ENCODE measurements around the gene CDKN1A.

The CDKN1A gene

GRCh38 chr6:36691011-36691410, 12.5 kb downstream of the CDKN1A start:
- no peak overlapping the region for H3K27ac ChIP-seq (ENCODE audit: low read length)
- H3F3A ChIP-seq (ENCODE audit: insufficient read depth, low read length): no peaks in the 10 kb centered on the region
- no peaks in the 10 kb centered on the region for H3K4me1 ChIP-seq (ENCODE audit: low read length)
- no peaks in the 10 kb centered on the region for H4K20me1 ChIP-seq (ENCODE audit: insufficient read depth, low read length)
- no peaks in the 10 kb centered on the region for H3K9me2 ChIP-seq (replicated peaks; ENCODE audit: insufficient read depth, low read length)
- no peaks in the 10 kb centered on the region for H3K9me3 ChIP-seq (replicated peaks; ENCODE audit: insufficient read depth, low read length)
- H3K27me3 ChIP-seq (replicated peaks; ENCODE audit: insufficient read depth, low read length): no peaks in the 10 kb centered on the region
- H3K4me2 ChIP-seq (ENCODE audit: low read depth, low read length): no peak overlapping the region
- H2AFZ ChIP-seq (ENCODE audit: low read length): no peak overlapping the region
- DNase-seq: no peak
- TF ChIP-seq, protein P1, sequence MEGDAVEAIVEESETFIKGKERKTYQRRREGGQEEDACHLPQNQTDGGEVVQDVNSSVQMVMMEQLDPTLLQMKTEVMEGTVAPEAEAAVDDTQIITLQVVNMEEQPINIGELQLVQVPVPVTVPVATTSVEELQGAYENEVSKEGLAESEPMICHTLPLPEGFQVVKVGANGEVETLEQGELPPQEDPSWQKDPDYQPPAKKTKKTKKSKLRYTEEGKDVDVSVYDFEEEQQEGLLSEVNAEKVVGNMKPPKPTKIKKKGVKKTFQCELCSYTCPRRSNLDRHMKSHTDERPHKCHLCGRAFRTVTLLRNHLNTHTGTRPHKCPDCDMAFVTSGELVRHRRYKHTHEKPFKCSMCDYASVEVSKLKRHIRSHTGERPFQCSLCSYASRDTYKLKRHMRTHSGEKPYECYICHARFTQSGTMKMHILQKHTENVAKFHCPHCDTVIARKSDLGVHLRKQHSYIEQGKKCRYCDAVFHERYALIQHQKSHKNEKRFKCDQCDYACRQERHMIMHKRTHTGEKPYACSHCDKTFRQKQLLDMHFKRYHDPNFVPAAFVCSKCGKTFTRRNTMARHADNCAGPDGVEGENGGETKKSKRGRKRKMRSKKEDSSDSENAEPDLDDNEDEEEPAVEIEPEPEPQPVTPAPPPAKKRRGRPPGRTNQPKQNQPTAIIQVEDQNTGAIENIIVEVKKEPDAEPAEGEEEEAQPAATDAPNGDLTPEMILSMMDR (IDR thresholded peaks at IDR 0.05; ENCODE audit: low read length): no peak
- TF ChIP-seq EZH2 (optimal IDR thresholded peaks at IDR 0.05; ENCODE audit: low read depth, low read length): no peak
- no peak overlapping the region for H3K4me3 ChIP-seq (ENCODE audit: low read length)
- no peaks in the 10 kb centered on the region for H3K36me3 ChIP-seq (replicated peaks; ENCODE audit: insufficient read depth, low read length)
- no peaks in the 10 kb centered on the region for H3K79me2 ChIP-seq (ENCODE audit: low read length)
- H3K9ac ChIP-seq (ENCODE audit: low read length): no peak overlapping the region

DNA sequence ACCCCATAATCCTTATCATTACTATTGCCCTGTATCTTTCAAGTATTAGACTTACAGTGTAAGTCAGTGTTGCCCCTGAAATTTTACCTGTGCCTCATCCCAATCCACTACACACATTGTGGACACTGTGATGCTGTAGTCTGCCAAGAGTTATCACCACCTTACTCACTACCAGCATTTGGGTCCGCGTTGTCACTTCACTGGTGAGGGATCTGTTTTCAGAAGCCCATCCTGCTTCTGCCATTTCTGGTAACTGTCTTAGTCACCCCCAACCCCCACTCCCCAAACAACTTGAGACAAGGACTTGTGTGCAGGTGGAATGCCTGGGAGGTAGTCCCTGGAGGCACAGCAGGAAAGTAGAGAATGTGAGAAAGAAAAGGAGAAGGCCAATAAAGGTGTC, 13.1 kb downstream of the CDKN1A start:
- no peaks in the 10 kb centered on the region for H4K20me1 ChIP-seq (ENCODE audit: insufficient read depth, low read length)
- H3K79me2 ChIP-seq (ENCODE audit: low read length): no peaks in the 10 kb centered on the region
- H3K4me1 ChIP-seq (ENCODE audit: low read length): no peaks in the 10 kb centered on the region
- H2AFZ ChIP-seq (ENCODE audit: low read length): no peak overlapping the region
- H3K9ac ChIP-seq (ENCODE audit: low read length): no peak overlapping the region
- no peaks in the 10 kb centered on the region for H3K27me3 ChIP-seq (replicated peaks; ENCODE audit: insufficient read depth, low read length)
- no peaks in the 10 kb centered on the region for H3K9me3 ChIP-seq (replicated peaks; ENCODE audit: insufficient read depth, low read length)
- H3K27ac ChIP-seq (ENCODE audit: low read length): no peak overlapping the region
- H3K4me3 ChIP-seq (ENCODE audit: low read length): no peak overlapping the region
- H3F3A ChIP-seq (ENCODE audit: insufficient read depth, low read length): no peaks in the 10 kb centered on the region
- no peaks in the 10 kb centered on the region for H3K36me3 ChIP-seq (replicated peaks; ENCODE audit: insufficient read depth, low read length)
- H3K4me2 ChIP-seq (ENCODE audit: low read depth, low read length): no peak overlapping the region
- TF ChIP-seq EZH2phosphoT487 (IDR thresholded peaks at IDR 0.05; ENCODE audit: low read length): no peak
- no peak for TF ChIP-seq EZH2 (optimal IDR thresholded peaks at IDR 0.05; ENCODE audit: low read depth, low read length)
- DNase-seq: no peak
- no peaks in the 10 kb centered on the region for H3K9me2 ChIP-seq (replicated peaks; ENCODE audit: insufficient read depth, low read length)

DNA sequence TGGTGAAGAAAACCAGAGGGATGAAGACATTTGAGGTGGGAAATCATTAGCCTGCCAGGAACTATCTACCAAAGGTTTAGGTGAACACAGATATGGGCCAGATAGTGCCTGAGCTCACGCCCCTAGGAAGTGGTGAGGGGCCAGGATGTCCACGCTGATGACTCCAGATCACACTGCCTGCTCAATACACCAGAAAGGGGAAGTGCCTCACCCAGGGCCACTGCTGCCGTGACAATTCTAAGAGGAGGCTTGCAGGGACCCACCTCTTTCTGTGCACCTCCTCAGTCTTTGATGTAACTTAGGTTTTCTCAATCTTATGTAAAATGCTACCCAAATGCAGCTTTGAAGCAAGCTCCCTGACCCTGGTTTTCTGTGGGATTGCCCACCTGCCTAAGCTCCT, 13.7 kb downstream of the CDKN1A start:
- no peak overlapping the region for H2AFZ ChIP-seq (ENCODE audit: low read length)
- no peak overlapping the region for H3K27ac ChIP-seq (ENCODE audit: low read length)
- no peak overlapping the region for H3K4me2 ChIP-seq (ENCODE audit: low read depth, low read length)

More for the DNA sequence above, 13.7 kb downstream of the CDKN1A start:
- no peaks in the 10 kb centered on the region for H3K9me3 ChIP-seq (replicated peaks; ENCODE audit: insufficient read depth, low read length)
- no peak overlapping the region for H3K9ac ChIP-seq (ENCODE audit: low read length)
- H4K20me1 ChIP-seq (ENCODE audit: insufficient read depth, low read length): no peaks in the 10 kb centered on the region
- no peaks in the 10 kb centered on the region for H3K79me2 ChIP-seq (ENCODE audit: low read length)
- no peak overlapping the region for H3K4me3 ChIP-seq (ENCODE audit: low read length)
- H3F3A ChIP-seq (ENCODE audit: insufficient read depth, low read length): no peaks in the 10 kb centered on the region
- H3K4me1 ChIP-seq (ENCODE audit: low read length): no peaks in the 10 kb centered on the region
- no peaks in the 10 kb centered on the region for H3K27me3 ChIP-seq (replicated peaks; ENCODE audit: insufficient read depth, low read length)
- no peaks in the 10 kb centered on the region for H3K36me3 ChIP-seq (replicated peaks; ENCODE audit: insufficient read depth, low read length)
- TF ChIP-seq EZH2phosphoT487 (IDR thresholded peaks at IDR 0.05; ENCODE audit: low read length): no peak
- TF ChIP-seq EZH2 (optimal IDR thresholded peaks at IDR 0.05; ENCODE audit: low read depth, low read length): no peak
- TF ChIP-seq, protein P1 (IDR thresholded peaks at IDR 0.05; ENCODE audit: low read length): no peak
- no peak for DNase-seq
- no peaks in the 10 kb centered on the region for H3K9me2 ChIP-seq (replicated peaks; ENCODE audit: insufficient read depth, low read length)

All from MM.1S (cell line).